ENCODE results near the gene PTPRG.
A peak's percentile ranks its signal among the peaks of the same experiment; 100 is the strongest.

The PTPRG gene

GRCh38 chr3:62284442-62284841 is 723.1 kb downstream of the PTPRG start:
- Mint-ChIP-seq H3K4me1 (no peaks in the 10 kb centered on the region), H3K4me3 (no peak overlapping the region), H3K9me3 (no peaks in the 10 kb centered on the region), H3K27me3 (ENCODE audit: low read depth, poor library complexity) (no peaks in the 10 kb centered on the region), H3K27ac (peak overlapping the region; percentile 46), H3K36me3 (ENCODE audit: low read depth) (peaks cover 38% of the 10 kb centered on the region)
- DNase-seq = no peak
- no peak for TF ChIP-seq CTCF (IDR thresholded peaks at IDR 0.05)

DNA sequence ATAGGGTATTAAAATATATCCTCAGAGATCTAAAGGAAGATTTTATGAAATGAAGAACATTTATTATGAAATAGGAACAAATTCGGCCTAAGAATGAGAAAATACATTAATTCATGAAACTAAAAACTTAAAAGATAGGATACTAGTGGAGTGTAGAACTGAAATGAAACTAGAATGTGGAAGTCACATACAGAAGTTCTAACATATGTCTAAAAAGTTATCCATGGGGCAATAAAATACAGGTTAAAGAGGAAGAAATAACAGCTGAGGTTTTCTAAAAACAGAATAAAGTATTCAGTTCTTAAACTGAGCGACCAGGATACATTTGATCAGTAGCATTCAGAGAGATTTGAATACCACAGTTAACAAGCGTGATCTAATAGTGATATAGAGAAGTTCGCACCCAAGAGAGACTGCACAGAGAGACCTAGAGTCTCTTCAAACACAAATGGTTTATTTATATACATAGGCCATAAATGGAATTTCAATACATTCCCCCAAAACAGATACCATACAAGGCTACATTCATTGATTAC is 726.1 kb downstream of the PTPRG start:
- Mint-ChIP-seq H3K36me3 (ENCODE audit: low read depth) (peaks cover 27% of the 10 kb centered on the region), H3K4me3 (no peak overlapping the region), H3K9me3 (no peaks in the 10 kb centered on the region), H3K4me1 (no peaks in the 10 kb centered on the region), H3K27me3 (ENCODE audit: low read depth, poor library complexity) (no peaks in the 10 kb centered on the region), H3K27ac (peak overlapping the region; percentile 3)
- no peak for DNase-seq
- TF ChIP-seq CTCF (IDR thresholded peaks at IDR 0.05) = no peak

DNA sequence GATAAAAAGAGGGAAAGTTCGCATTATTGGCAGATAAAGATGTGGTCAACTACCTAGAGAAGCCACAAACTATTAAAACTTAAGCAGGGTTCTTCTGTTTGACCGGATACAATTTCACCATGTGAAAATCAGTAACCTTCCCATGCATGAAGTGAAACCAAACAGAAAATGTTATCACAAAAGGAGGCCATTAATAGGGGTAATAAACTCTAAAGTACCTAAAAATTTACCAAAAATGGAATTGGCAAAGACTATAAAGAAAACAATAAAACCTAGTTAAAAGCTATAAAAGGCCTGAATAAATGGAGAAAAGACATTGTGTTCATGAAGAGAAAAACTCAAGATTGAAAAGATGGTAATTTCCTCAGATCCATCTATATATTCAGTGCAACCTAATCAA is 728.6 kb downstream of the PTPRG start:
- no peak overlapping the region for H3K4me3 Mint-ChIP-seq
- H3K9me3 Mint-ChIP-seq = no peaks in the 10 kb centered on the region
- no peak for DNase-seq
- TF ChIP-seq CTCF (IDR thresholded peaks at IDR 0.05) = no peak
- no peaks in the 10 kb centered on the region for H3K27me3 Mint-ChIP-seq (ENCODE audit: low read depth, poor library complexity)
- H3K36me3 Mint-ChIP-seq (ENCODE audit: low read depth) = peaks cover 22% of the 10 kb centered on the region
- no peak overlapping the region for H3K27ac Mint-ChIP-seq
- H3K4me1 Mint-ChIP-seq = no peaks in the 10 kb centered on the region

DNA sequence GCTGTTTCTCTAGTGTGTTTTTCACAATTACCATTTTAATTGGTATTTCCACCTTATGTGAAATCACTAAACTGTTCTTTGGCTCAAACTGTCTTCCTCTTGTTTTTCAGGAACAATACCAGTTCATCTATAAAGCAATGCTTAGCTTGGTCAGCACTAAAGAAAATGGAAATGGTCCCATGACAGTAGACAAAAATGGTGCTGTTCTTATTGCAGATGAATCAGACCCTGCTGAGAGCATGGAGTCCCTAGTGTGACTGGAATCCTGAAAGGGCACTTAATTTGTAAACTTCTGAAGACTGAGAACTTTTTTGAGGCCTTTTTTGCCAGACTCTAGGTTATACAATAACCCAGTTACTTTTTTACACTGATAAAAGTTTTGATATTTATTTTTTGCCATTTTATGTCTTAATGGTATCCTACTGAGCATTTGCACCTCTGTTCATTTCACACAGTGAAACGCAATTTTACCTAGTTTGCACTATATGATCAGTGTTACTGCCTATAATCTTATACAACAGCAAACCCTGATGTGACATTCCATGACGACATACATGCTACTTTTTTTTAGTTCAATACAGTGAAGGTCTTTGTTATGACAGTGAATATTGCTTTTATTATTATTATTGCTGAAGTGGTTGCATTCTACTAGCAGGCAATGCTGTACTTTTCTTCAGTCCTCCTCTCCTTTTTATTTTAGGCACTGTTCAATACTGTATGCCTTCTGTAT is 731.8 kb downstream of the PTPRG start:
- H3K36me3 Mint-ChIP-seq (ENCODE audit: low read depth) = peaks cover 18% of the 10 kb centered on the region
- H3K27ac Mint-ChIP-seq = no peak overlapping the region
- H3K27me3 Mint-ChIP-seq (ENCODE audit: low read depth, poor library complexity) = no peaks in the 10 kb centered on the region
- no peak for TF ChIP-seq CTCF (IDR thresholded peaks at IDR 0.05)
- H3K4me3 Mint-ChIP-seq = no peak overlapping the region
- no peak for DNase-seq
- H3K9me3 Mint-ChIP-seq = no peaks in the 10 kb centered on the region
- H3K4me1 Mint-ChIP-seq = no peaks in the 10 kb centered on the region

GRCh38 chr3:62295571-62295970 is 734.2 kb downstream of the PTPRG start:
- no peaks in the 10 kb centered on the region for H3K4me1 Mint-ChIP-seq
- H3K9me3 Mint-ChIP-seq = no peaks in the 10 kb centered on the region
- DNase-seq = no peak

More at GRCh38 chr3:62295571-62295970, 734.2 kb downstream of the PTPRG start:
- no peak for TF ChIP-seq CTCF (IDR thresholded peaks at IDR 0.05)
- H3K27ac Mint-ChIP-seq = no peak overlapping the region
- H3K36me3 Mint-ChIP-seq (ENCODE audit: low read depth) = peaks cover 26% of the 10 kb centered on the region
- H3K27me3 Mint-ChIP-seq (ENCODE audit: low read depth, poor library complexity) = no peaks in the 10 kb centered on the region
- H3K4me3 Mint-ChIP-seq = no peak overlapping the region

Data from nephron progenitor cell (in vitro differentiated cells).